GM18508 (cell line): ENCODE measurements around the gene BMPR1A.
"Not testable (repeated sequence)": the region's sequence is repeated elsewhere in the genome, so short reads cannot be mapped to it uniquely, and the experiment has no call there.

Source experiments
- ATAC-seq: cut with Tn5 transposase; IDR thresholded peaks from one replicate; pipeline ENCODE4 v1.9.1; 2021; ENCODE audit warnings: moderate number of reproducible peaks; ENCODE audit not compliant: insufficient read depth, unreplicated experiment

Gene BMPR1A

GRCh38 chr10:86929468-86930380, 173.3 kb downstream of the BMPR1A start:
- no peak for ATAC-seq

GRCh38 chr10:86931872-86932271, 175.5 kb downstream of the BMPR1A start:
- ATAC-seq = no peak

GRCh38 chr10:86932674-86933073, 176.3 kb downstream of the BMPR1A start:
- no peak for ATAC-seq

GRCh38 chr10:86934162-86934711, 177.8 kb downstream of the BMPR1A start:
- ATAC-seq = not testable (repeated sequence)

- no peak for ATAC-seq
Measured at GRCh38 chr10:86936661-86937501, 180.5 kb downstream of the BMPR1A start.

GRCh38 chr10:86937502-86938154, 181.2 kb downstream of the BMPR1A start:
- ATAC-seq = no peak

DNA sequence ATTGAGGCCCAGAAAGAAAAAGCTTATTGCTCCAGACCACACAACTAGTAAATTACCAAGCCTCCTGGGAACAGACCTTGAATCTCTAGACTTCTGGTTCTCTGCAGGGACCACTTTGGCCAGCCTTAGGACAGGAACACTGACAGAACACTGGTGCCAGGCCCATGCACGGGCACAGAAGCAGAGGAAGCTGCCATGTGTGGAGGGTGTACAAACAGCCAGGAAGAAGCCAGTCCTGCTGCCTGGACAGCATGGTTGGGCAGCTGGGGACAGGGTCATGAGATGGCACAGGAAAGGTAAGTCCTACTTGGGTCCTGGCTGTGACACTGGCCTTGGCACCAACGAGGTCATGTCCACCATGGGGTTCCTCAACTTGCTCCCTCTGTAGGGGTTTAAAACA, 181.8 kb downstream of the BMPR1A start:
- ATAC-seq = no peak

GRCh38 chr10:86940076-86940475, 183.7 kb downstream of the BMPR1A start:
- ATAC-seq = not testable (repeated sequence)

GRCh38 chr10:86940677-86941076, 184.3 kb downstream of the BMPR1A start:
- ATAC-seq = no peak

DNA sequence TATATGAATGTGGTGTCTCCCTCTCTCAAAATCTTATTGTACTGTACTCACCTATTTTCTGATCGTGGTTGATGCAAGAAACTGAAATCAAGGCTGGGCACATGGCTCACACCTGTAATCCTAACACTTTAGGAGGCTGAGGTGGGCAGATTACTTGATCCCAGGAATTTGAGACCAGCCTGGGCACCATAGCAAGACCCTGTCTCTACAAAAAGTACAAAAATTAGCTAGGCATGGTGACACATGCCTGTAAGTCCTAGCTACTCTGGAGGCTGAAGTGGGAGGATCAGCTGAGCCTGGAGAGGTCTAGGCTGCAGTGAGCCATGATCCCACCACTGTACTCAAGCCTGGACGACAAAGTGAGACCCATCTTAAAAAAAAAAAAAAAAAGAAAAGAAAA, 185.0 kb downstream of the BMPR1A start:
- no peak for ATAC-seq

- no peak for ATAC-seq
Measured at GRCh38 chr10:86941991-86942421, 185.6 kb downstream of the BMPR1A start.

DNA sequence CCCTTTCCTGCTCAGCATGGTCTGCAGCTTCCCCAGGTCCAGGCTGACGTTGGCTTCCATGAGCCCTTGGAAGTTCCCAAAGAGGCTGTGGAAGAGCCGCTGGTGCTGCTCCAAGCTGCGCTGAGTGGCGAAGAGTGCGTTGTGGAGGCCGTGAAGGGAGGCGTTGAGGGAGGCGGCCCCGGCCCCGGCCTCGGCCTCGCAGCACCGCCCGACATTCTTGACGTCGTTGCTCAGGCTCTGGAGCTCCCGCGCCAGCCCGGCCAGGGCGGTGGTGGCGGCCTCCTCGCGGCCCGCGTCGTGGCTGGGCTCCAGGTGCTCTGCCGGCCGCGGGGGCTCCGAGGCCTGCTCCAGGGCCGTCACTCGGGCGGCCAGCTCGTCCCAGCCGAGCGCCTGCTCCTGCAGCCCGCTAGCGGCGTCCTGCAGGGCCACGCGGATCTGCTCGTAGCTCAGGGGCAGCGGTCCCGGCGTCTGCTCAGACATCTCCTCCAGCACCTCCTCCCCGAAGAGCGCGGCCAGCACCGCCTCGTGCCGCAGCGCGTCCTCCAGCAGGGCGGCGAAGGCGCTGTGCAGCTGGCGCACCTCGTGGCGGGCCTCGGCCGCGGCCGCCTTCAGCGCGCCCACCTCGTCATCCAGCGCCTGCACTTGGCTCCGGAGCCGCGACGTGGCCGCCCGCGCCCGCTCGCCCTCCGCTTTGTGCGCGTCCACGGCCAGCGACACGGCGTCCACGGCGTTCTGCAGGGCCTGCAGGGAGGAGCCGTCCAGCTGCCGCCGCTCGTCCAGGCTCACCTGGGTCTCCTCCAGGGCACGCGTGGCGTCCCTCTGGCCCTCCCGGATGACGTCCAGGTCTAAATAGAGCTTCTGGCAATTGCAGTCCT, 186.3 kb downstream of the BMPR1A start:
- no peak for ATAC-seq

- ATAC-seq = no peak
Measured at GRCh38 chr10:86943316-86944030, 187.1 kb downstream of the BMPR1A start.

DNA sequence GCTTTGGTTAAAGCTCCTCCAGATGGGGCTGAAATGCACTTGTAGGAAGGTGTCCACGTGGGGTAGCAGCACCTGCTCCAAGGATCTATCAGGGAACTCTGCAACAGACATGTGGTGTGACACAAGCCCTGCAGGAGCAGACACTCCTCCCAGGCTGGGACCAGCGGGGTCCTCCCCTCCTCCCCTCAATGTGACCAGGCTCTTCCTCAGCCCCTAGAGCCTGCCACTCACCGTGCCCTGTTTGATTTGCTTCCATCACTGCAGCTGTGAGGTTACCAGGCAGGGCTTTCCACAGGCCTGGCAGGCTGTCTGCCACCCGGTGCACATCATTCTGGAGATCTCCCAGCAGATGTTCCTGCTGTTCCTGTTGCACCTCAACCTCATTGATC, 187.6 kb downstream of the BMPR1A start:
- ATAC-seq = no peak

- no peak for ATAC-seq
Measured at GRCh38 chr10:86944471-86944870, 188.1 kb downstream of the BMPR1A start.

- ATAC-seq = no peak
Measured at GRCh38 chr10:86944907-86945306, 188.5 kb downstream of the BMPR1A start.

DNA sequence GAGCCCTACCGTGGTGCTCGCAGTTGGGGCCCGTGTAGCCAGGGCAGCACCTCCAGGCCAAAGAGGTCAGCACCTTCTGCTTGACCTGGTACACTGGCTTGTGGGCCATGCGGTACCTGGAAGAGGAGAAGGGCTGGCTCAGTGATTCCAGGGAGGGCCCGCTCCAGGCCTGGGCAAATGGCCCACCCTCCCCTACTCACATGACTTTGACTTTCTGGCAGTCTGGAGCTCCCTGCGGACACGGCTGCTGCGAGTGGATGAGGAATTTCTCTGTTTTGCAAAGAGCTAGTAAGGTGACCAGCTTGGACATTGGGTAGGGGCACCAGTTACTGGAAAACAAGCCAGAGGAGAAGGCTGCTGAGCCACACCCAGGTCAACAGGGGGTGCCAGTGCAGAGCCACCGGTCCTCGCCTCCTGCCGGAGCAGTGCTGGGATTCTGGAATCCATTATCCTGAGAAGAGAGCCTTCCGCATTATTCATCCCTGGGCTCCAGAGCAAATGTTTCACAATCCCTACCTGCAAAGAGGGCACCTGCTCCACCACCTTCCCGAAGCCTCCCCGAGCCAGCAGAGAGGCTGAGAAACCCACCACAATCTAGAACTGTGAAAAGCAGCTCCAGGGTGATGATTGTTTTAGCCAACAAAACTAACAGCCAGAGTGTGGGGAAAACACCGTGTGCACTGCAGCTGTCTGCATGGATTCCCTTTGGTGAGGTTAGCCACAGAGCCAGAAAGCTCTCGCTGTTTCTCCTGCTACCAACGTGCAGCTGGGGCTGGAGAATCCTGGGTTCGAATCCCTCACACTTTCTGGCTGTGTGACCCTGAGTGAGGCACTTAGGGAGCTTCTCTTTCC, 189.2 kb downstream of the BMPR1A start:
- ATAC-seq = no peak
